Transverse colon (tissue), 4 donors: ENCODE measurements around the gene GARIN5B.
"Not testable (repeated sequence)": the region's sequence is repeated elsewhere in the genome, so short reads cannot be mapped to it uniquely, and the experiment has no call there.

ENCODE experiments used
- CTCF ChIP-seq, 5 experiments: fragments of 200-600 bp in 3 of 5; fragments of 450-650 bp in 2 of 5; sonication (generic) in 3 of 5; IDR thresholded peaks; 1 replicate in 2 of 5; 2 replicates in 3 of 5; pipeline ENCODE4 v1.5.1; 2016 to 2017; ENCODE audit warnings: antibody characterized with exemption in 5 of 5, inconsistent platforms in 3 of 5, mild to moderate bottlenecking in 2 of 5, moderate library complexity in 1 of 5
- POLR2A ChIP-seq: fragments of 450-650 bp; IDR thresholded peaks from one replicate; pipeline ENCODE4 v1.6.1; 2016; ENCODE audit warnings: antibody characterized with exemption, mild to moderate bottlenecking, moderate library complexity
- POLR2AphosphoS5 ChIP-seq, 3 donors: sonication (generic); formaldehyde crosslinking; IDR thresholded peaks; one replicate each; pipeline ENCODE4 v1.6.1; 2016; ENCODE audit warnings: antibody characterized with exemption in 3 of 3

- TF ChIP-seq CTCF (IDR thresholded peaks at IDR 0.05); POLR2A; POLR2AphosphoS5 (IDR thresholded peaks at IDR 0.05): not testable (repeated sequence)
Measured at GRCh38 chr19:55328774-55329318, 34.2 kb downstream of the GARIN5B start.
